Measurements from ENCODE around the gene TXNDC17. TPM values are rescaled to one million over a fixed set of nuclear protein-coding genes. Genes with fewer than 3 reads are reported as not detected.

TXNDC17 gene
- total RNA-seq, 4 donors from 2014 or later = 31.8 to 124 (median 85.6) TPM

- H3K4me3 ChIP-seq = no peak overlapping the region
- no peaks in the 10 kb centered on the region for H3K9me3 ChIP-seq
- TF ChIP-seq EP300 (IDR thresholded peaks at IDR 0.05) (no peak), CTCF (IDR thresholded peaks at IDR 0.05) (no peak), POLR2A (IDR thresholded peaks at IDR 0.05) (no peak)
- no peak for DNase-seq (ENCODE audit: low spot score in 2 of 2)
- peaks cover 0 to 8% (median 0%) of the 10 kb centered on the region in 4 donors for H3K4me1 ChIP-seq
- peaks cover 0 to 23% of the 10 kb centered on the region in 2 donors for H3K27me3 ChIP-seq
- no peaks in the 10 kb centered on the region for H3K36me3 ChIP-seq
- H3K27ac ChIP-seq = no peak overlapping the region
- WGBS, 2 donors = 87 to 88% methylated on average over 8 of the region's 8 CpGs
Measured at GRCh38 chr17:6670571-6670970, 29.7 kb downstream of the TXNDC17 start.

- Histone ChIP-seq H3K9me3 (no peaks in the 10 kb centered on the region), H3K27ac (no peak overlapping the region), H3K36me3 (no peaks in the 10 kb centered on the region), H3K4me3 (no peak overlapping the region), H3K4me1 (peaks cover 0 to 6% (median 0%) of the 10 kb centered on the region in 4 donors), H3K27me3 (peaks cover 0 to 23% of the 10 kb centered on the region in 2 donors)
- no peak for TF ChIP-seq POLR2A (IDR thresholded peaks at IDR 0.05)
- no peak for TF ChIP-seq EP300 (IDR thresholded peaks at IDR 0.05)
- no peak for TF ChIP-seq CTCF (IDR thresholded peaks at IDR 0.05)
- DNase-seq (ENCODE audit: low spot score in 2 of 2) = no peak
- 80 to 91% methylated on average over 6 of the region's 6 CpGs for WGBS, 2 donors
Measured at GRCh38 chr17:6670999-6671398, 30.1 kb downstream of the TXNDC17 start.

- DNase-seq (ENCODE audit: low spot score in 2 of 2) = no peak
Measured at GRCh38 chr17:6671431-6671830, 30.6 kb downstream of the TXNDC17 start.

GRCh38 chr17:6674586-6674985, 33.7 kb downstream of the TXNDC17 start:
- Histone ChIP-seq H3K27me3 (peaks cover 0 to 26% of the 10 kb centered on the region in 2 donors), H3K36me3 (no peaks in the 10 kb centered on the region), H3K4me1 (no peaks in the 10 kb centered on the region), H3K4me3 (no peak overlapping the region), H3K27ac (no peak overlapping the region), H3K9me3 (no peaks in the 10 kb centered on the region)
- TF ChIP-seq CTCF (IDR thresholded peaks at IDR 0.05) = no peak
- 95% methylated on average over 10 to 12 of the region's 13 CpGs for WGBS, 2 donors
- DNase-seq (ENCODE audit: low spot score in 2 of 2) = no peak

More at GRCh38 chr17:6671431-6671830, 30.6 kb downstream of the TXNDC17 start:
- H3K36me3 ChIP-seq = no peaks in the 10 kb centered on the region
- H3K27ac ChIP-seq = no peak overlapping the region
- H3K9me3 ChIP-seq = no peaks in the 10 kb centered on the region
- no peak overlapping the region for H3K4me3 ChIP-seq
- TF ChIP-seq POLR2A (IDR thresholded peaks at IDR 0.05) (no peak), EP300 (IDR thresholded peaks at IDR 0.05) (no peak), CTCF (IDR thresholded peaks at IDR 0.05) (no peak)
- WGBS, 2 donors = 71 to 90% methylated on average over 5 to 6 of the region's 7 CpGs
- H3K27me3 ChIP-seq = peaks cover 0 to 23% of the 10 kb centered on the region in 2 donors
- peaks cover 0 to 3% (median 0%) of the 10 kb centered on the region in 4 donors for H3K4me1 ChIP-seq

- no peak for DNase-seq (ENCODE audit: low spot score in 2 of 2)
- Histone ChIP-seq H3K36me3 (no peaks in the 10 kb centered on the region), H3K4me3 (no peak overlapping the region), H3K4me1 (no peaks in the 10 kb centered on the region), H3K27me3 (peaks cover 0 to 22% of the 10 kb centered on the region in 2 donors), H3K9me3 (no peaks in the 10 kb centered on the region), H3K27ac (no peak overlapping the region)
- TF ChIP-seq EP300 (IDR thresholded peaks at IDR 0.05) (no peak), CTCF (IDR thresholded peaks at IDR 0.05) (no peak), POLR2A (IDR thresholded peaks at IDR 0.05) (no peak)
- 78 to 80% methylated on average over 11 of the region's 11 CpGs for WGBS, 2 donors
Measured at GRCh38 chr17:6675201-6675825, 34.5 kb downstream of the TXNDC17 start.

Data from tibial nerve (tissue), 4 donors.